Stimulated activated CD4-positive, alpha-beta T cell treated with anti-CD3 and anti-CD28 coated beads, TNF-alpha, amount 100 ng/mL, for 24 hours (primary cell): Measurements from ENCODE around the gene CHRNG.
A peak's percentile ranks its signal among the peaks of the same experiment; 100 is the strongest.

Experiments
- DNase-seq, 3 experiments: peaks; one replicate each; pipeline ENCODE4 v3.0.0-alpha.2; 2020; ENCODE audit warnings: low read depth in 3 of 3

The CHRNG gene

DNA sequence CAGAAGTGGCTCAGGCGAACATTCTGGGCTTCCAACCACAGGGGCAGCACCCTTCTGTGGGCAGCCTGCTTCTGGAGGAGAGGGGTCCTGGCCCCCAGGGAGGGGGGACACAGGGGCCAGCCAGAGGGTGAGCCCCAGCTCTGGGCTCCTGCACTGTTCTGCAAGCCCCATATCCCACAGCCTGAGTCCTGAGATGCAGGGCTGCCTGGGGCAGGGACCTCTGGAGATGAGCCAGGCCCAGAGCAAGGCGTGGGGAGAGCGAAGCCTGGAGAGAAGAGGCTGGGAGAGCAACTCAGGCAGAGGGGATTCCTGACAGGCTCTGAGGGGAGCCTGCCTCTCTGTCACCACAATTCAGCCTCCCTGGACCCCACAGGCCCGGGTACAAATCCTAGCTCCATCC lies 32.8 kb upstream of the CHRNG start:
- DNase-seq, result no peak

DNA sequence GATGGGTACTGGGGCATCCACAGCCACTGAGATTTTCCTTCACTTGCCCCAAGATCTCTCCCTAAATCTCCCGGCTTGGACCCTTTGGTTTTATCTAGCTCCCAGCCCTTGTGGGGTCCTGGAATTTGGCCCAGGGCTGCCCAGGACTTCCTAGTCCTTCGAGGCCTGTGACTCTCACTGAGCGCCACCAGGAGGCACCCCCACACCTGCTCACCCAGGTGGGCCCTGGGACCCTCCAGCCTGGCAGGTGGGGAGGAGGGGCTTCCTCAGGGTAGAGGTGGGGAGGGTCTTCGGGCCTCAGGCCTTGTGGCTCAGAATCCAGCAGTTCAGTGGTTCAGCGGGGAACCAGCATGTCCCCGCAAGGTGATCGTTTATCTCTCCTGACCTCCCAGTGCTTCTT lies 31.2 kb upstream of the CHRNG start:
- DNase-seq, result no peak

DNA sequence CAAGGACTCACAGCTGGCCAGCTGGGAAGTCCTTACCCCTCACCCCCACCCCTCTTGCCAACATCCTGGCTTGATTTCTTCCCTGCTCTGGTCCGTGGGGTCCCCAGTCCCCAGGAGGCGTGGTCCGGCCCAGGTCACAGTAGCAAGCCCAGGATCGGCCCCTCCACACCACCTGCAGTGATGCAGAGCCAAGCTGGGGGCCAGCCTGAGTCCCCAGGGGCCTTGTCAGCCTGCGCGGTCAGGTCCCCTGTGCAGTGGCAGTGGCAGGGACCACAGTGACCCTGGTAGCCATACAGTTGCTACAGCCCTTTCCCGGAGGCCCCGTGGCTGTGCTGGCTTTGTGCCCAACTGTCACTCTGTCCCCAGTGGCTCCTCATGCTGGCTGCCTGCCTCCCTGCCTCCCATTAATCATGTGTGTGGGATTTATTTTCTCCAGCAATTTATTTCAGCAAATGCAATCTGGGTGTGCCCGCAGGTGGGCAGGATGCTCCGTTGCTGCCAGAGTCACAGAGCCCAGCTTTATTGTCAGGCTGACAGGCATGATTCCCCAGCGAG lies 28.1 kb upstream of the CHRNG start:
- no peak for DNase-seq

DNA sequence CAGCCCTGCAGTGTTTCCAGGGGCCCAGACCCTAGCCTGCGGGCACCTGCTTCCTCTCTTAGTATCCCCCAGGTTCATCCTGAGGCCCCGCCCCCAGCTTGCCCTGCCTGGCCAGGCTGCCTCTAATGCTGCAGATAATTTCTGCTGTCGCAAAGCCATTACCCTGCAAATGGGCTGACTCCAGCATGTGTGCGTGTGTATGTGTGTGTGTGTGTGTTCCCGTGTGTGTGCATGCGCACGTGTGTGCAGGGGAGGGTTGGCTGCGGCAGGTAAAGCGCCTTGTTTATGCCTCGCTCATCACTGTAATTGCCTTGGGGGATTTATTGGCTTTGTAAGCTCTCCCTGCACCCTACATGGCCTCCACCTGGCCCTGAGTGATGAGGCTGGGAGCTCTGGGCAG lies 26.9 kb upstream of the CHRNG start:
- no peak for DNase-seq

DNA sequence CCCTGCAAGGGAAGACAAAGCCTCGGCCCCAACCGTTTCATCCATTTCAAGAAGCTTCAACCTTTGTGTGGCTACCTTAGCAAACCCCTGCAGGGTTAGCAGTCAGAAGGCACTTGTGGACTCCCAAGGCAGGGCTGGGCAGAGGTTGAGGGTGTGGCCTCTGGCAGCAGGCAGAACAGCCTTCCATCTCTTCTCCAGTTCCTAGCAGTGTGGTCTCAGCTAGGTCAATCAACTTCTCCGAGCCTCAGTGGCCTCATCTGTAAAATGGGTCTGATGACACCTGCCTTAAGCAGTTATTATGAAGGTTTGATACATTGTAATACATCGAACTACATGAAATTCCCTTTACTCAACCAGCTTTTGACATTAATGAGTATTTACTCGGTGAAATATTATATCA lies 26.1 kb upstream of the CHRNG start:
- no peak for DNase-seq

DNA sequence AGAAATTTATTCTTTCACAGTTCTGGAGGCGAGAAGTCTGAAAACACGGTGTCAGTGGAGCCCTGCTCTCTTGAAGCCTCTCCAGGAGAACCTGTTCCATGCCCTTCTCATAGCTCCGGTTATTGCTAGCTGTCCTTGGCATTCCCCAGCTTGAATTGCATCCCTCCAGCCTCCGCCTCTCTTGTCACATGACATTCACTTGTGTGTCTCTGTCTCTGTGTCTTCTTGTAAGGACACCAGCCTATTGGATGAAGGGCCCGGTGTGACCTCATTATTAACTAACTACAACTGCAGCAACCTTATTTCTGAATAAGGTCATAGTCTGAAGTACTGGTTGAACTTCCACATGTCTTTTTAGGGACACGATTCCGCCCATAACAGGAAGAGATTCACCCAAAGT lies 23.9 kb upstream of the CHRNG start:
- DNase-seq, result no peak

DNA sequence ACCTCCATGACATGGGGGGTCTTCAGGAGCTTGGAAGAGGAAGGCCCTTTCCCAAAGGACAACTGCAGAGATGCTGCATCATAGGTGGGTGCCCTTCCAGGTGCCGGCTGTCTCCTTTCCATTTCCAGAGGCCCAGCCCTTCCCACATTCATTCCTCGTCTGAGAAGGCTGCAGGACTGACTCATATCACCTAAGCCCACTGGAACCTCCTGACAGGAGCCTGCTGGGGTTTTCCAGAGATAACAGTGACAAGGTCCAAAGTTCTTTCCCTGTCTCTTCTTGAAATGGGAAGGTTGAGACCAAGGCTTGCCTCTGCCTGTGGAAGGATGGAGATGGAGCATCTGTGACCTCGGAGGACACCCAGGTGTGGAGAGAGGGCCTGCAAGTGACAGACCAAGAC lies 22.9 kb upstream of the CHRNG start:
- DNase-seq, result no peak

DNA sequence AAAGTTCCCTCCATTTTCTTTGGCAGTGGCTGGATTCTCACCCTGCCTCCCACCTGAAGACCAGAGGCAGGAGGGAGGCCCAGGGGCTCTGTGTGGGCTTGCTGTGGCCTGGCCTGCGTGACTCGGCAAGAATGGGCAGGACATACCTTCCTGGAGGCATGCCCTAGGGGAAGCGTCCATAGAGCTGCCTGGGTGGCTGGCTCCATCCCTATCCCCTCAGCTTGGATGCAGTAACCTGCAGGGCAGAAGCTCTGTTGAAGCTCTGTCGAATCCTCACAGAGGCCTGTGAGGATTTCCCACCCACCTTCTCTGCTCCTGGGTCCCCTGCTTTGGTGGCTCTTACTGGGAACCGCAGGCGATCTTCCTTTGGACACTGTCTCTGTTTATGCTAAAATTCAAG lies 20.6 kb upstream of the CHRNG start:
- DNase-seq, result no peak

DNA sequence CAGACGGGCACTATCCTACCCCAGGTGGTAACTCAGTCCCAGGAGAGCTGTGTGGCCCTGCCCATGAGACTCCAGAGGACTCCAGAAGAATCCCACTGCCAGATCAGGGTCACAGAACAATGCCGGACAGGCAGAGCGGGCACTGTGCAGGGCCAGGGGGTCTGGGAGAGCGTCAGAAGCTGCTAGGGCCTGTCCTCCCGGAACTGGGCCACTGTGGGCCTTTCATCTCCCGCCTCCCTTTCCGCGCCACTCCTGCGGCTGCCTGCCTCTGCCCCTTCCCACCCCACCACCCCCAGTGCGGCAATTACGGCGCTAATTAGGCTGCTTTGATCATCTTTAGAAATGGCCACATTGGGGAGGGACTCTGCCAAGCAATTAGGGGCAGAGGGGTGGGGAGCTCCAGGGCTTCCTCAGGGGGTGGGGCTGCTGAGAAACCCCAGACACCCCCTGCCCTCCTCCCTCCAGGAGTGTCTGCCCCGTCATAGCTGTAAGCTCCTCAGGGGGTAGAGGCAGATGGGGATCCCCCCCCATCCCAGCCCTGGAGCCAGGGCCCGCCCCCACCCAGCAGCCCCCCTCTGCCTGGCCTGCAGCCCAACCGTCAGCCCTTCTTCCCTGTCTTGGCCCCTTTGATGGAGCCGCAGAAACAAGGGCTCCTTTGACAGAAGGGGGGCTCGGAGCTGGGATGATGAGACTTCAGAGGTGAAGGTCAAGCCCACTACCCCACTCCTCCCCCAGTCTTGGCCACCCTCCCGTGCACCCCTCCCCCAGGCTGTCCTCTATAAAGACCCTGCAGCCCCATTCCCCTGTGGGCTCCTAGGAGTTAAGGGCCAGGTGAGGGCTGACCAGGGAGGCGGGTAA lies 19.7 kb upstream of the CHRNG start, which contains the start of gene PRSS56:
PRSS56 (plus strand) TSS at position 808 of the 858 bp plus-strand sequence. CDS start 211 bp downstream, outside the sequence.
- no peak for DNase-seq

DNA sequence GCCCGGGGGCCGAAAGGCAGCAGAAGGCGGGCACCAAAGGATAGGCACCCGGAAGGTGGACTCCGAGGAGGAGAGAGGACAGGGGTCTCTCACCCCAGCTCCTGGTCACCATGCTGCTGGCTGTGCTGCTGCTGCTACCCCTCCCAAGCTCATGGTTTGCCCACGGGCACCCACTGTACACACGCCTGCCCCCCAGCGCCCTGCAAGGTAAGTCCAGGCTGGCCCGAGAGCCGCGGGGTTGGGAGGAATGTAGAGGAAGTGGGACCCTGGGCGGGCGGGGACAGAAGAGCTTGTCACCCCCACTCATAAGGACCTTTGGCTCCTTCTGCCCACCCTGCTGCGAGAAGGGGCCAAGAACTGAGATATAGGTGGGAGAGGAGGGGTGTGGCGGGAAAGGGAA lies 19.0 kb upstream of the CHRNG start:
- DNase-seq, result no peak

DNA sequence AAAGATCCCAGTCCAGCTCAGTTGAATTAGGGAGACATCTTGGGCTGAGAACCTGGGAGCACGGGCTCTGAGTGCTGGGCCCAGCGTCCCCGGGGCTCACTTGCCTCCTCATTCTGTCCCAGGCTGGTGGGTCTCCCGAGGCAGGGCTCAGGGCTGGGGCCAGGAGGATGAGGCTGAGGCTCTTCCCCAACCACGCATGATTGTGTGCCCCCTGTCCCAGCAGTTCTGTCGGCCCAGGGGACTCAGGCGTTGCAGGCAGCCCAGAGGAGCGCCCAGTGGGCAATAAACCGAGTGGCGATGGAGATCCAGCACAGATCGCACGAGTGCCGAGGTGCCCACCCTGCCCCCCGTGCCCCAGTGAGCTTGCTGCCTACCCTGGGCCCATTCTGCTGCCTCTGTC lies 18.4 kb upstream of the CHRNG start:
- no peak for DNase-seq

DNA sequence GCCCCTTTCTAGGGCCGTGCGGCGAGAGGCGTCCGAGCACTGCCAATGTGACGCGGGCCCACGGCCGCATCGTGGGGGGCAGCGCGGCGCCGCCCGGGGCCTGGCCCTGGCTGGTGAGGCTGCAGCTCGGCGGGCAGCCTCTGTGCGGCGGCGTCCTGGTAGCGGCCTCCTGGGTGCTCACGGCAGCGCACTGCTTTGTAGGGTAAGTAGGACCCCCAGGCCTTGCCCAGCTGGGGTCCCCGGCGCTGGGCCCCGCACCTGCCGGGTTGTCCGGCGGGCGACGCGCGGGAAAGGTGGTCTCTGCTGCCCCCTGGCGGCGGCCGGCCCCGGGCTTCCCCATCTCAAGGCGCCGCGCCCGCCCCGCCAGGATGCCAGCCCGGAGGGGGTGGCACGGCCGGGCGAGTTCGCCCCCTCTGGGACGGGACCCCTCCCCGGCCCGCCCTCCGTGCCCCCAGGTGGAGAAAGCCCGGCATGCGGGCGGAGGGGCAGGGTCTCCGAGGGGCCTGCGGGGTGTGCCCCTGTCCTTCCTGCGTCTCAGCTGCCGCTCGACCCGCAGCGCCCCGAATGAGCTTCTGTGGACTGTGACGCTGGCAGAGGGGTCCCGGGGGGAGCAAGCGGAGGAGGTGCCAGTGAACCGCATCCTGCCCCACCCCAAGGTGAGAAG lies 17.4 kb upstream of the CHRNG start:
- DNase-seq, result peak; percentile 42 to 65 (median 42)

DNA sequence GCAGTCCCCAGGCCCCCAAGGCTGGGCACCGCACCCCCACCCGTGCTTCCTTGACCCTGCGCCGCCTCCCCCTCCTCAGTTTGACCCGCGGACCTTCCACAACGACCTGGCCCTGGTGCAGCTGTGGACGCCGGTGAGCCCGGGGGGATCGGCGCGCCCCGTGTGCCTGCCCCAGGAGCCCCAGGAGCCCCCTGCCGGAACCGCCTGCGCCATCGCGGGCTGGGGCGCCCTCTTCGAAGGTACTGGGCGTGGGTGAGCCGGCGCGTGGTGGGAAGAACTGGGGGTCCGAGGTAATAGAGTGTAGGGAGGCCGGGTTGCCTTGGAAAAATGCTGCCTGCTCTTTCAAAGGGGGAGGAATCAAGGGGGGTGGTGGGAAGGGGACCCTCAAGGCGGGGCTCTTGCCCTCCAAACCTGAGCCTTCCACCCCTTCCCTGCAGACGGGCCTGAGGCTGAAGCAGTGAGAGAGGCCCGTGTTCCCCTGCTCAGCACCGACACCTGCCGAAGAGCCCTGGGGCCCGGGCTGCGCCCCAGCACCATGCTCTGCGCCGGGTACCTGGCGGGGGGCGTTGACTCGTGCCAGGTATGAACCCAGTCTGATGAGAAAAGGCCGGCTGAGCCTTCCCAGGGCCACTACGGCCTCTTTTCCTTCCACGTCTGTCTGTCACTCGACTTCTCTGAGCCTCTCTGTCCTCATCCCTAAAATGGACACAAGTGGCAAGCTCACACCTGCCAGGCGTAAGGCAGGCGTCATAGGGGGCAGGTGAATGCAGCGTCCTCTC lies 16.7 kb upstream of the CHRNG start:
- DNase-seq, result no peak

DNA sequence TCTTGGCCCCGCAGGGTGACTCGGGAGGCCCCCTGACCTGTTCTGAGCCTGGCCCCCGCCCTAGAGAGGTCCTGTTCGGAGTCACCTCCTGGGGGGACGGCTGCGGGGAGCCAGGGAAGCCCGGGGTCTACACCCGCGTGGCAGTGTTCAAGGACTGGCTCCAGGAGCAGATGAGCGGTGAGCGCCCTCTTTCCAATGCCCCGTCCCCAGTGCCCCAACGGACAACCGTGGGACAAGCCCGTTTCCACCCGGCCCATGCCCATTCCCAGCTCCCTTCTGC lies 16.1 kb upstream of the CHRNG start:
- no peak for DNase-seq

DNA sequence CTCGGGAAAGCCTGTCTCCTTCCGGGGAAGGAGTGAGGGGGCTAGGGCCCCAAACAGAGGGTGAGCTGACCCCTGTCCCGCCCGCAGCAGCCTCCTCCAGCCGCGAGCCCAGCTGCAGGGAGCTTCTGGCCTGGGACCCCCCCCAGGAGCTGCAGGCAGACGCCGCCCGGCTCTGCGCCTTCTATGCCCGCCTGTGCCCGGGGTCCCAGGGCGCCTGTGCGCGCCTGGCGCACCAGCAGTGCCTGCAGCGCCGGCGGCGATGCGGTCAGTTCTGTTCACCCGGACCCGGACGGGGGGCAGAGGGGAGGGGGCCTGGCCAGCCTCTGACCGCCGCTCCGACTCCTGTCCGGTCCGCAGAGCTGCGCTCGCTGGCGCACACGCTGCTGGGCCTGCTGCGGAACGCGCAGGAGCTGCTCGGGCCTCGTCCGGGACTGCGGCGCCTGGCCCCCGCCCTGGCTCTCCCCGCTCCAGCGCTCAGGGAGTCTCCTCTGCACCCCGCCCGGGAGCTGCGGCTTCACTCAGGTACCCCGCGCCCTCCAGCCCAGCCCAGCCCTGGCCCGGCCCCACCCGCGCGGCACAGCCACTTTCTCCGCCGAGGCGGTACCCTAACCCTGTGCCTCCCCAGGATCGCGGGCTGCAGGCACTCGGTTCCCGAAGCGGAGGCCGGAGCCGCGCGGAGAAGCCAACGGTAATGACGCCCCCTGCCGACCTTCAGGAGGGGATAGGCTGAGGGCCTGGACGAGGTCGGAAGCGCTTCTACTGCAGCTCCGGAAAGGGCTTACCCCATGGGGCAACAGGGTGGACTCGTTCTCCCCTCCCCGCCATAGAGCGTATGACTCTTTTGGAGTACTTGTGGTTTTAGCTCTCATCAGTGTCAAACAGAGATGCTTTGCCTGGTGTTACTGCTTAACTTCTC lies 15.6 kb upstream of the CHRNG start:
- peak in 2 of 3 experiments; percentile 11 to 51 for DNase-seq

DNA sequence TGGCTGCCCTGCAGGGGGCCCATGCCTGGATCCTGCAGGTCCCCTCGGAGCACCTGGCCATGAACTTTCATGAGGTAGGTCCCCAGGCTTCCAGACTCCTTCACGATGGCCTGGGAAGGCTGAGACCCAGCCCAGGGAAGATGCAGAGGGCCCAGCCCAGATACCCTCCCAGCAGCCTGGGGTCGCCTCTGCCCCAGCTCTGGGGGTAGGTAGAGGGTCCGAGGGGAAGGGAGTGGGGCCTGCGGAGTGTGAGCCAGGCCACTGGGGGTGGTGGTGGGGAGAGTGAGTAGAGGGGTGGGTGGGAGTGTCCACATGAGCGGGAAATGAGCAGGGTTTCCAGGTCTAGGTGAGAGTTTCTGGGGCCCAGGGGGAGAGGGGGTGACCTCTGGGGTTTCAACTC lies 14.7 kb upstream of the CHRNG start:
- no peak for DNase-seq

DNA sequence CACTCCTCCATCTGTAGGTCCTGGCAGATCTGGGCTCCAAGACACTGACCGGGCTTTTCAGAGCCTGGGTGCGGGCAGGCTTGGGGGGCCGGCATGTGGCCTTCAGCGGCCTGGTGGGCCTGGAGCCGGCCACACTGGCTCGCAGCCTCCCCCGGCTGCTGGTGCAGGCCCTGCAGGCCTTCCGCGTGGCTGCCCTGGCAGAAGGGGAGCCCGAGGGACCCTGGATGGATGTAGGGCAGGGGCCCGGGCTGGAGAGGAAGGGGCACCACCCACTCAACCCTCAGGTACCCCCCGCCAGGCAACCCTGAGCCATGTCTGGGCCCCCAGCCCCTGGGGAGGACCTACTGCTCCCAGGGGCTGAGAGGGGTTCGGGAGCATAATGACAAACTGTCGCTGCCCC lies 14.3 kb upstream of the CHRNG start:
- DNase-seq, result no peak

DNA sequence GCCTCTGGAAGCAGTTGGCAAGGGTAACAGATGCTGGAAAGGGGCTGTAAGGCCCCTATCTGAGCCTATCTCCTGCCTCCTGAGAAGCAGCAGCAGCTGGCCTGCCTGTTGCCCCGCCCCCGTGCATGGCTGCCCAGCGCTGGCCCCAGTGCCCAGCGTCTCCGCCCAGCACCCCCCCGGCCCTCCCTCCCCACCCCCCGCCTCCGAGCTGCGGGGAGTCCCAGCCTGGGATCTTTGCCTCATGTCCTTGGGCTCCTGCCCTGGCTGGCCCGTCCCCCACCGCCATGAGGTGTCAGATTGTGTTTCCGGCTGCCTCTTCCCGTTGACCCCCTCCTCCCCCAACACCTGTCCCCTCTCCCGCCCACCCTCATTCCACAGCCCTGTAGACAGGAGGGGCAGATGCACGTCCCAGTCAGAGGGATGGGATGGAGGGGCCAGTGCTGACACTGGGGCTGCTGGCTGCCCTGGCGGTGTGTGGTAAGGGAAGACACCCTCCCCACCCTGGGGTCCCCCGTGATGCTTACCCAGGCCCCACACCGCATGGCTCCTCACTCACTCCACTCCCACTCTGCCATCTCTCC lies 13.6 kb upstream of the CHRNG start, which contains the start of gene CHRND:
CHRND (plus strand) TSS at position 370 of the 581 bp plus-strand sequence; CDS start at position 426, 56 bp downstream.
- no peak for DNase-seq

DNA sequence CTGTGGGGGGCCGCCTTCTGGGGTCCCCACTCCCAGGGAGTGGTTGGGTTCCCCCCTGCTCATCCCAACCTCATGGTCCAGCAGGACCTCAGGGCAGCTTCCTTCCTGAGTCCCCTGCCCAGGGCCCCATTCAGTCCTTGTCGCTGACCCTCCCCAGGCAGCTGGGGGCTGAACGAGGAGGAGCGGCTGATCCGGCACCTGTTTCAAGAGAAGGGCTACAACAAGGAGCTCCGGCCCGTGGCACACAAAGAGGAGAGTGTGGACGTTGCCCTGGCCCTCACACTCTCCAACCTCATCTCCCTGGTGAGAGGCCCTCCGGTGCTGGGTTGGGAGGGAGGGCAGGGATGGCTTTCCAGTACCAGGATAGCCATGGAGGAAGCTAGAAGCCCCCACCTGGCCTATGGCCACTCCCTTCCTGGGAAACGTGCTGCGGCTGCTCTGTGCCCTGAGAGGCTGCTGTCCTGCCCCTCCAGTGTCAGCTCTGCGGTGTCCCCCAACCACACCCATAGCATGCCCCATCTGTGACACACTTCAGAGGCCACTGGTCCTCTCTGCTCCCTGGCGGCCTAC lies 13.0 kb upstream of the CHRNG start:
- DNase-seq, result no peak

DNA sequence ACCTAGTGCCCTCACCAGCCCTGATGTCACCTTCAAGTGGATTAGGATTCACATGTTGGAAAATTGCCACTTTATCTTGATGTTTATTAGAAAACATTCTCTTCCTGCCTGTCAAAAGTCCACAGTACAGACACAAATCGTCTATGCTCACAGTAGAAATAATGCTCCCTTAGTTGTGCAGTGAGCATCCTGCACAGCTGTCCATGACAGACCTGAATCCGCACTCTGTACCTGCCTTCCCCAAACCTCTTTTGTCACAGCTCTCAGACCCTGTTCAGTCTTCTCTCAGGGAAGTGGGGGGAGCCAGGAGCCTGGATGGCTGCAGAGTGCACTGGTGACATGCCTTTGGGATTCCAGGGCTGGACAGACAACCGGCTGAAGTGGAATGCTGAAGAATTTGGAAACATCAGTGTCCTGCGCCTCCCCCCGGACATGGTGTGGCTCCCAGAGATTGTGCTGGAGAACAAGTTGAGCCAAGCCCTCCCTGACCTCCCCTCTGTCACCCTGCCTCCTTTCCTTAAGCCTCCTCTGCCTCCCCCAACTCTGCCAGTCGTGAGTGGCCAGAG lies 11.5 kb upstream of the CHRNG start:
- no peak for DNase-seq
